NCI-H2227 (cell line): ENCODE results near the gene CLEC10A.
A peak's percentile ranks its signal among the peaks of the same experiment; 100 is the strongest.
"Not testable (repeated sequence)": the region's sequence is repeated elsewhere in the genome, so short reads cannot be mapped to it uniquely, and the experiment has no call there.

Experiments used
- DNase-seq: peaks from one replicate; lab custom pipeline; 2025; ENCODE audit not compliant: unreplicated experiment; lab: John Stamatoyannopoulos, UW

CLEC10A gene

GRCh38 chr17:7078711-7079110 lies 1.3 kb downstream of the CLEC10A start:
- no peak for DNase-seq

GRCh38 chr17:7077911-7078546 lies 2.0 kb downstream of the CLEC10A start:
- no peak for DNase-seq

- no peak for DNase-seq
Measured at GRCh38 chr17:7074931-7075330, 5.1 kb downstream of the CLEC10A start.

- no peak for DNase-seq
Measured at GRCh38 chr17:7072406-7072805, 7.6 kb downstream of the CLEC10A start.

GRCh38 chr17:7070712-7071111 lies 9.3 kb downstream of the CLEC10A start:
- DNase-seq, result no peak

- DNase-seq, result no peak
Measured at GRCh38 chr17:7068268-7068667, 11.8 kb downstream of the CLEC10A start.

- no peak for DNase-seq
Measured at GRCh38 chr17:7067198-7067597, 12.9 kb downstream of the CLEC10A start.

- no peak for DNase-seq
Measured at GRCh38 chr17:7064261-7064660, 15.8 kb downstream of the CLEC10A start.

- DNase-seq, result no peak
Measured at GRCh38 chr17:7063518-7064094, 16.4 kb downstream of the CLEC10A start.

- no peak for DNase-seq
Measured at GRCh38 chr17:7060165-7060891, 19.7 kb downstream of the CLEC10A start.

- DNase-seq, result no peak
Measured at GRCh38 chr17:7058831-7059447, 21.1 kb downstream of the CLEC10A start.

GRCh38 chr17:7056386-7056785 lies 23.7 kb downstream of the CLEC10A start:
- DNase-seq, result no peak

- DNase-seq, result not testable (repeated sequence)
Measured at GRCh38 chr17:7050583-7050982, 29.5 kb downstream of the CLEC10A start.

GRCh38 chr17:7048968-7049367 lies 31.1 kb downstream of the CLEC10A start:
- DNase-seq, result no peak

- no peak for DNase-seq
Measured at GRCh38 chr17:7047566-7047965, 32.5 kb downstream of the CLEC10A start.

- peak; percentile 69 for DNase-seq
Measured at GRCh38 chr17:7046725-7047397, 33.2 kb downstream of the CLEC10A start.

- DNase-seq, result peak; percentile 34
Measured at GRCh38 chr17:7046127-7046724, 33.8 kb downstream of the CLEC10A start.

- DNase-seq, result peak; percentile 45
Measured at GRCh38 chr17:7045492-7046126, 34.4 kb downstream of the CLEC10A start.

- peak; percentile 49 for DNase-seq
Measured at GRCh38 chr17:7043497-7044198, 36.4 kb downstream of the CLEC10A start, which contains the start of gene SLC16A11. TSS of gene SLC16A11 (minus strand) at chr17:7044092. CDS start at chr17:7043513, 579 bp downstream.

- no peak for DNase-seq
Measured at GRCh38 chr17:7043182-7043496, 36.9 kb downstream of the CLEC10A start.
